Thyroid gland (tissue), 4 donors: ENCODE results near the gene FAM168B.

ENCODE experiments used
- POLR2A ChIP-seq, 2 donors: fragments of 450-650 bp; IDR thresholded peaks; one replicate each; pipeline ENCODE4 v1.6.1; 2017; ENCODE audit warnings: antibody characterized with exemption in 2 of 2, mild to moderate bottlenecking in 2 of 2, moderate library complexity in 1 of 2
- TF ChIP-seq, protein P1 (sequence below), 6 experiments: fragments of 200-600 bp in 3 of 6; fragments of 450-650 bp in 3 of 6; sonication (generic) in 3 of 6; IDR thresholded peaks; one replicate each; pipeline ENCODE4 v1.5.1; 2016 to 2019; ENCODE audit warnings: antibody characterized with exemption in 6 of 6, mild to moderate bottlenecking in 2 of 6, inconsistent platforms in 1 of 6, moderate library complexity in 1 of 6

DNA sequence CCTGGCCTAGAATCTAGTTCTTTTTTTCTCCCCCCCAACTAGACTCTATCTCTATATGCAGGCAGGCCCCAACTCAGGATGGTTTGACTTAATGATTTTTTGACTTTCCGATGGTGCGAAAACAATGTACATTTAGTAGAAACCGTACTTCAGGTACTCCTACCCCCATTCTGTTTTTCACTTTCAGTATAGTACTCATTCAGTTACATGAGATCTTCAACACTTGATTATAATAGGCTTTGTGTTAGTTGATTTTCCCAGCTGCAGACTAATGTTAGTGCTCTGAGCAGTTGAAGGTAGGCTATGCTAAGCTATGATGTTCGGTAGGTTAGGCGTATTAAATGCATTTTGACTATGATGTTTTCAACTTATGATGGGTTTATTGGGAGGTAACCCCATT lies 49.6 kb upstream of the FAM168B start:
- TF ChIP-seq, protein P1, sequence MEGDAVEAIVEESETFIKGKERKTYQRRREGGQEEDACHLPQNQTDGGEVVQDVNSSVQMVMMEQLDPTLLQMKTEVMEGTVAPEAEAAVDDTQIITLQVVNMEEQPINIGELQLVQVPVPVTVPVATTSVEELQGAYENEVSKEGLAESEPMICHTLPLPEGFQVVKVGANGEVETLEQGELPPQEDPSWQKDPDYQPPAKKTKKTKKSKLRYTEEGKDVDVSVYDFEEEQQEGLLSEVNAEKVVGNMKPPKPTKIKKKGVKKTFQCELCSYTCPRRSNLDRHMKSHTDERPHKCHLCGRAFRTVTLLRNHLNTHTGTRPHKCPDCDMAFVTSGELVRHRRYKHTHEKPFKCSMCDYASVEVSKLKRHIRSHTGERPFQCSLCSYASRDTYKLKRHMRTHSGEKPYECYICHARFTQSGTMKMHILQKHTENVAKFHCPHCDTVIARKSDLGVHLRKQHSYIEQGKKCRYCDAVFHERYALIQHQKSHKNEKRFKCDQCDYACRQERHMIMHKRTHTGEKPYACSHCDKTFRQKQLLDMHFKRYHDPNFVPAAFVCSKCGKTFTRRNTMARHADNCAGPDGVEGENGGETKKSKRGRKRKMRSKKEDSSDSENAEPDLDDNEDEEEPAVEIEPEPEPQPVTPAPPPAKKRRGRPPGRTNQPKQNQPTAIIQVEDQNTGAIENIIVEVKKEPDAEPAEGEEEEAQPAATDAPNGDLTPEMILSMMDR (IDR thresholded peaks at IDR 0.05): no peak
- no peak for TF ChIP-seq POLR2A (IDR thresholded peaks at IDR 0.05)
